ENCODE results near the gene MAST4.

MAST4 gene

GRCh38 chr5:66595756-66596635 lies at the start of gene MAST4:
Gene MAST4 (plus strand): TSS chr5:66596393. CDS start chr5:66596656, 263 bp downstream.
- peak; percentile 87 for DNase-seq (ENCODE audit: low spot score)

- DNase-seq (ENCODE audit: low spot score): no peak
Observed at GRCh38 chr5:66546541-66546940, 49.7 kb upstream of the MAST4 start.

GRCh38 chr5:66551338-66551737 lies 44.9 kb upstream of the MAST4 start:
- DNase-seq (ENCODE audit: low spot score): no peak

DNA sequence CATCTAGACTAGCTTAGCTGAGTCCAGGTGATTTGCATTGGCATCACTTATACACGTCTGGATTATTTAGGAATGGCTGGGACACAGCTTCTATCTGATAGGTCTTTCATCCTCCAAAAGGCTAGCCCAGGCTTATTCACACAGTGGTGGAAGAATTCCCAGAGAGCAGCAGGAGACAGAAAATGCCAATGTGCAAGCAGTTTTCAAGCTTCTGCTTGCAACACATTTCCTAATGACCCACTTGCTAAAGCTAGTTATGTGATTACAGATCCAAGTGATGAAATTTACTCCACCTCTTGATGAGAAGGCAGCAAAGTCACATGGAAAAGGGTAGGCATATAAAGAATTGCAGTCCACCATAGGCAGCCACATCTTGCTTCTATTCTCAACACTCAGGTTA lies 44.2 kb upstream of the MAST4 start:
- DNase-seq (ENCODE audit: low spot score): no peak

- DNase-seq (ENCODE audit: low spot score): no peak
Observed at GRCh38 chr5:66553368-66553912, 42.8 kb upstream of the MAST4 start.

DNA sequence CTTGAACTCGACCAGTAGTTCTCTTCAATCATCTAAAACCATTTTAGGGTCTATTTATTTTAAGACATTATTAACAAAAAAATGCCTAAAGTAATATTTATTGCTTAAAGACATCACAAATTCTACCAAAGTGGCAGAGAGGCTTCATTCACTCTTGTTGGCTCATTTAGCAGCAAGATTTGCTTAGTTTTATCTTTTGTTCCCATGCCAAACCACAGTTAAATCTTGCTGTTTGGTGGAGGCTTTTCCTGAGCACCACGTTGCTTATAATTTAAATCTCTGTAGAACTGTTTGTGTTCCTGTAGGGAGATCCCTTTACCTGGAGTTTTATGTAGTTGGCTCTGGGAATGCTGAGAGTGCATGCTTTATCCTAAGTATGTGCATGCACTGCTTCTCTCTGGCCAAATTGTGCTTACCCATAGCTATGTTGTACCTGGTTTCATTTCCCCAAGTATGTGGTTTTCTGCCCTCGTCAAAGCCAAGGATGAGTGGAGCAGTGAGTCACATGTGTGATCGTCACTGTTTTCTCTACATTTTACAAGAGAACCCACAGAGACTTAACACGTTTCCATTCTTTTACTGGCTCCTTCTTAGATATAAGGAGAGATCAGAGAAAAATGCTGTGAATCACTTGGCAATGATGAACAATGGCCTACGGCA lies 42.1 kb upstream of the MAST4 start:
- DNase-seq (ENCODE audit: low spot score): peak; percentile 70

- DNase-seq (ENCODE audit: low spot score): no peak
Observed at GRCh38 chr5:66554884-66555283, 41.3 kb upstream of the MAST4 start.

- peak; percentile 64 for DNase-seq (ENCODE audit: low spot score)
Observed at GRCh38 chr5:66558560-66558959, 37.6 kb upstream of the MAST4 start.

- DNase-seq (ENCODE audit: low spot score): no peak
Observed at GRCh38 chr5:66560371-66560770, 35.8 kb upstream of the MAST4 start.

DNA sequence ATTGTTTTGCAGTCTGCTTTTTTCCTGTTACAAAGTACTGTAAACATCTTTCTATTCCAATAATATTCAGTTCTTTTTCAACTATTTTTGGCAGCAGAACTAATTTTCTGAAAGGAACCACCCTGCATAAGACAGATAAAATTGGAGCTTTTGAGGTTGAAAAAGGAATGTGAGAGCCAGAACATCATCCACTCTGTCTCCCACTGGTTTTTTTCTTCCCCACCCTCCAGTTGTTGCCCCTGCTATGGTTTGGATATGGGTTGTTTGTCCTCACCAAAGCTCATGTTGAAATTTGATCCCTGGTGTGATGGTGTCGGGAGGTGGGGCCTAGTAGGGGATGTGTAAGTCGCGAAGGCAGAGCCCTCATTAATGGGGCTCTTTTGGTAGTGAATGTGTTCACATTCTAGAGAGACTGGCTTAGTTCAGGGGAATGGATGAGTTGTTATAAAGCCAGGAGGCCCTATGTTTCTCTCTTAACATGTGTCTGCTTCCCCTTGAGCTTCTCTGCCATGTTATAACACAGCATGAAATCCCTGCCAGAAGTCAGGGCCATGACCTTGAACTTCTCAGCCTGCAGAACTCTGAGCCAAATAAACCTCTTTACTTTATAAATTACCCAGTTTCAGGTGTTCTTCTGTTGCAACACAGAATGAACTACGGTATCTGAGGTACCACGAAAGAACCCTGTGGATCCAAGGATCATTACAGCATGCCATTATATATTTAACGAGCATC lies 34.8 kb upstream of the MAST4 start:
- DNase-seq (ENCODE audit: low spot score): no peak

DNA sequence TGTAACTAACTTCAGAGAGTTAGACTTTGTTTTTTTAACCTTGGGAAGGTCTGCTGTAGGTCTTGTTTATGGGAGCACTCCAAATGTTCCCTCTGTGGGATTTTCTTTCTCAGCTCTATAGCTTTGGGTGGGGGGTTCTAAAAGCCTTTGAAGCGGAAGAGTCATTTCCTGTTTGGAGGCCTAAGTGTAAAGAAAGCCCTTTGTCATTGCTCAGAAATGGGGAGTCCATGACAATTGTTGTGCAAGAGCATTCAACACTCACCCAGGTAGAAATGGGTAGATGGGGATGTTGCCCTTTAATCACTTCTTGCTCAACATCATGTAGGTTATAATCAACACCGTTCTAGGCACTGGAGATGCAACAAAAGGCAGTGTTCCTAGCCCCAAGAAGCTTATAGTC lies 30.3 kb upstream of the MAST4 start:
- DNase-seq (ENCODE audit: low spot score): no peak

DNA sequence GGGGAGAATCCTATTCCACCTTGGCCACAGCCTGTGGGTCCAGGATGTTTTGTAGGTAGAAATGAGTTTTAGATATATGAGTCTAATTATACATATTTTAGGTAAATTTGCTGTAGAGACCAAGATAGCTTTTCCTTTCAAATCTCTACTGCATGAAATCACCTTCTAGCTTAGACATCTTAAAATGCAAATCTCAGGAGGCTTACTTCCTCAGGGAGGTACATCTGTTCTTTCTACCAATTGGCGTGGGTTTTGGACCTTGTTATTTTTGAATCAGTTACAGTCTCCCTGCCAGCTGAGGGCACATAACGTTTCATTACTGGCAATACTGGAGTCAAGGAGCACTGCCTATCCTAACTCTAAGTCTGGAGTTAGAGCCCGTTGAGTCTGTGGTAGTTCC lies 28.7 kb upstream of the MAST4 start:
- no peak for DNase-seq (ENCODE audit: low spot score)

- DNase-seq (ENCODE audit: low spot score): no peak
Observed at GRCh38 chr5:66570201-66570600, 26.0 kb upstream of the MAST4 start.

DNA sequence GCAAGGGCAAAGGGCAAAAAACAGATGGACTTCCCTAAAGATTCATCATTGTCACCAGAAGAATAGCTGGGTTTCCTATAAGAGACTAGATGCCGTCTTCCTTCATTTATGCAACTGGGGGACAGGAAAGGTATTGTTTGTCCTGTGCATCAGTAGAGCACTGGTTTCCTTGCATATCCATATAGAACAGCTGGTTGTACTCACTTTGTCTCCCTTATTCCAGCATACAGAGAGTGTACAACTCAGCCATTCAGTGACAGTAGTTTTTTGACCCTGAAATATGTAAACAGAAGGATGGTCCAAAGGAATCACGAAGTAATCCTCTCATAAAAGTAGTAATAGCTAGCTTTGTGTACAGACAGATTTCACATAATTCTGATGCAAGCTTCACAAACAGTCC lies 22.5 kb upstream of the MAST4 start:
- DNase-seq (ENCODE audit: low spot score): no peak

- DNase-seq (ENCODE audit: low spot score): no peak
Observed at GRCh38 chr5:66582499-66583165, 13.6 kb upstream of the MAST4 start.

GRCh38 chr5:66585291-66585690 lies 10.9 kb upstream of the MAST4 start:
- DNase-seq (ENCODE audit: low spot score): no peak

DNA sequence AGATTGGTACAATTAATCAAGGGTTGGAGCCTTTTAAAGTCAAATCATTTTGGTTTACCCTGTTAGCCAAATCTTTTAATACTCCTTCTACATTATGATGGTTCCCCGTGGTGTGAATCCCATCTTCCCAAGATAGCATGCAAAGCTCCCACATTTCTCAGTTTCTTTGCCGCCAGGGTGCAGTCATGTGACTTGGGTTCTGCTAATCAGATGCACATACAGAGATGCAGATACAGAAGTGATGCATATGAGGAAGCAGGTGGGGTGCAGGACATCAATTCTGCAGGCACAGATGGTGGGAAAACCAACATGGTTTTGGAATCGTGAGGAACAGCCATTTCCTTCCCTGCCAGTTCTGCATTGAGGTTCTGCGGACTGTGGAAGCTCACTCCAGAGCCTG lies 8.4 kb upstream of the MAST4 start:
- no peak for DNase-seq (ENCODE audit: low spot score)

DNA sequence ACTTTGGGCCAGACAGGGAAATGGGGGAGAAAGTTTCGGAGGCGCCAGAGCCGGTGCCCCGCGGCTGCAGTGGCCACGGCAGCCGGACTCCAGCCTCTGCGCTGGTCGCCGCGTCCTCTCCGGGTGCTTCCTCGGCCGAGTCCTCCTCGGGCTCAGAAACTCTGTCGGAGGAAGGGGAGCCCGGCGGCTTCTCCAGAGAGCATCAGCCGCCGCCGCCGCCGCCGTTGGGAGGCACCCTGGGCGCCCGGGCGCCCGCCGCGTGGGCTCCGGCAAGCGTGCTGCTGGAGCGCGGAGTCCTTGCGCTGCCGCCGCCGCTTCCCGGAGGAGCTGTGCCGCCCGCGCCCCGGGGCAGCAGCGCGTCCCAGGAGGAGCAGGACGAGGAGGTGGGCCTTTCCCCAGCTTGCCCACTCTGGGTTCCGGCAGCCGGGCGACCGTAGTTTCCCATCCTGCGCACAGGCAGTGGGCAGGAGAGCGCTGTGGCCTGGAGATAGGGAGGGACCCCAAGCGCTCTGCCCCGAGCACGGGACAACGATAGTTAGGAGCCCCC lies 516 bp downstream of the MAST4 start:
- no peak for DNase-seq (ENCODE audit: low spot score)

DNA sequence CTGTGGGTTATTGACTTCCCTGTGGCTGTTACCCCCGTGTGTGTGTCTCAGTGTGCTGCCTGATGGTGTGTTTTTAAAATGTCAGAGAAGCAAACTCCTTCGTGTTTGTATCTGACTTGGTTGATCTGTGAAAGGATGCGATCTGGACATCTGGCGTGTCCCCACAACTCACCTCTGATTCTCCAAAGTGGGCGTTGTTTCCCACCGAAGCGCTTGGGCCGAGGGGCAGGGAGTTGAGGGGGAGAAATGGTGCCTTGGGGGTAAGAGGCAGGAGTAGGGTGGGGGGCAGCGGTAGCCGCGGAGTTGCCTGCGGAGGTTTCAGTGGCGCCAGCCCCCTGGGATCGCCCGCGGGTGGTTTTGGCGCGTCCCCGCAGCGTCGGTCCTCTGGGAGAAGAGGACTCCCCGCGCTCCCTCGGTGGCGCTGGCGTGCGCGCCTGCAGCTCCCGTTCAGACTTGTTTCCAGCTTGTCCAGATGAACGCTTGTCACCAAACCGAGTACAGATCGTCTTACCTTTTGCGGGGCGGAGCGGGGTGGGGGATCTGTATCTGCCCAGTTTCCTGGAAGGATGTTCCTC lies 1.1 kb downstream of the MAST4 start:
- peak; percentile 18 for DNase-seq (ENCODE audit: low spot score)

DNA sequence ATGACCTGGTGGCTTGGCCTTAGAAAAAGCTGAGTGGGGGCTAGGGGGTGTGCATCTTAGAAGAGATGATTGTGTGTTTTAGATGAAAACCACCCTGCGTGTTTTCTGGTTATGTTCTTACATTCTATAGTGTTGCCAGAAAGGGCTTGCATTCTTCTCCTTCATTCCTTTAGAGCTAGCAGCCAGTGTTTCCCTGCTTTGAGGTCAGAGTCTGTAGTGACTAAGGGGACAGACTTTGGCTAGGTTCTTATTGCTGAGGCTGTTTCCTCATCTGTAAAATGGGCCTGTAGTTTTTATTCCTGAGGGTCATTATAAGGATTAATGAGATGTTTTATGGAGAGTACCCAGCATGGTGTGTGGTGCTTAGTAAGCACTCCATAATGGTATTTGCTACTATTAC lies 6.4 kb downstream of the MAST4 start:
- no peak for DNase-seq (ENCODE audit: low spot score)

GRCh38 chr5:66603164-66603563 lies 7.0 kb downstream of the MAST4 start:
- DNase-seq (ENCODE audit: low spot score): no peak
